HepG2 (cell line): ENCODE data around the gene SUSD6.

Source experiments
- ARID2 ChIP-seq: sonication (generic); formaldehyde crosslinking; IDR thresholded peaks from 2 replicates; pipeline ENCODE4 v1.8.1; 2022; ENCODE audit warnings: mild to moderate bottlenecking, missing genetic modification reagents, borderline replicate concordance
- BRCA1 ChIP-seq: sonication (generic); formaldehyde crosslinking; IDR thresholded peaks from 2 replicates; pipeline ENCODE4 v1.4.0; 2020; ENCODE audit warnings: missing genetic modification reagents

DNA sequence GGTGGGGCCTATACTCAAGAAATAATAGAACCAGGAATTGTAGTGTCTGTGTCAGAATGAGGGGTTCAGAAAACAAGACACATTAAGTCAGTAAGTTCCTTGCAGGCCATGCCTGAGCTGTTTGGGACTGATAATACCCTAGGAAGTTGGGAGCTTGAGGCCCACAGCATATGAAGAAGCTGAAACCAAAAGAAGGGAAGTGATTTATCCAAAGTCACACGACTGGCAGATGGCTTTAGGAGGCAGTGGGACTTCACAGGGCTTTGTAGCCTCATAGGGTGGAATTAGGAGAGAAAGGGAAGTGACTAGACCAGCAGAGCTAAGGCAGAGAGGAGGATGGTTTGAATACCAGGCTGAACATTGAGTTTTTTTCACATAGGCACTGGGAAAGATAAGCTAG is 99.0 kb downstream of the SUSD6 start:
- TF ChIP-seq BRCA1 (CRISPR knock-in tag) (no peak), ARID2 (no peak)
